Fibroblast of lung (primary cell): ENCODE data around the gene ACAA1. TPM values are rescaled to one million over a fixed set of nuclear protein-coding genes. Genes with fewer than 3 reads are reported as not detected.

Experiments used
- DNase-seq, 2 donors: peaks; one replicate each; pipeline versions ENCODE4 v3.0.0 to v3.0.0-alpha.2; 2010; ENCODE audit warnings: low read depth in 2 of 2
- H2AFZ ChIP-seq: 2 replicates; pipeline ENCODE4 v1.5.1; 2012; ENCODE audit warnings: low read length, control low read depth, inconsistent platforms
- H3K27ac ChIP-seq: 2 replicates; pipeline ENCODE4 v1.5.1; 2011; ENCODE audit warnings: low read length, control low read depth; ENCODE audit not compliant: insufficient read depth
- H3K27me3 ChIP-seq: 2 replicates; pipeline ENCODE4 v1.5.1; 2011; ENCODE audit warnings: mild to moderate bottlenecking, low read length; ENCODE audit not compliant: control insufficient read depth, insufficient read depth
- H3K36me3 ChIP-seq: 2 replicates; pipeline ENCODE4 v1.5.1; 2011; ENCODE audit warnings: low read length; ENCODE audit not compliant: control insufficient read depth, insufficient read depth
- H3K4me1 ChIP-seq: 2 replicates; pipeline ENCODE4 v1.5.1; 2011; ENCODE audit warnings: low read length; ENCODE audit not compliant: control insufficient read depth, insufficient read depth; ENCODE audit errors: extremely low read depth
- H3K4me2 ChIP-seq: 2 replicates; pipeline ENCODE4 v1.5.1; 2011; ENCODE audit warnings: low read length, control low read depth; ENCODE audit not compliant: insufficient read depth; ENCODE audit errors: extremely low read depth
- H3K4me3 ChIP-seq, 4 experiments: fragments of 200-600 bp in 1 of 4; sonication (generic) in 1 of 4; replicated peaks in 1 of 4; 2 replicates each; pipeline ENCODE4 v1.5.1; 2011 to 2016; ENCODE audit warnings: low read length in 4 of 4, low read depth in 3 of 4, mild to moderate bottlenecking in 3 of 4, control low read depth in 2 of 4, inconsistent platforms in 1 of 4, mixed read lengths in 1 of 4; ENCODE audit not compliant: insufficient read depth in 1 of 4; ENCODE audit errors: control extremely low read depth in 1 of 4
- H3K79me2 ChIP-seq: 2 replicates; pipeline ENCODE4 v1.5.1; 2012; ENCODE audit warnings: mild to moderate bottlenecking, low read length, inconsistent platforms; ENCODE audit not compliant: control insufficient read depth, insufficient read depth
- H3K9ac ChIP-seq: 2 replicates; pipeline ENCODE4 v1.5.1; 2011; ENCODE audit warnings: mild to moderate bottlenecking, low read length, control low read depth; ENCODE audit not compliant: insufficient read depth
- H3K9me3 ChIP-seq: 2 replicates; pipeline ENCODE4 v1.5.1; 2012; ENCODE audit warnings: low read depth, low read length; ENCODE audit not compliant: control insufficient read depth, insufficient read depth
- H4K20me1 ChIP-seq: 2 replicates; pipeline ENCODE4 v1.5.1; 2011; ENCODE audit warnings: low read length; ENCODE audit not compliant: control insufficient read depth, insufficient read depth; ENCODE audit errors: extremely low read depth
- EZH2 ChIP-seq: IDR thresholded peaks from 2 replicates; pipeline ENCODE4 v1.5.1; 2012; ENCODE audit warnings: low read length, control low read depth, mild to moderate bottlenecking; ENCODE audit errors: missing control alignments
- polyA plus RNA-seq, 2 donors: library from polyadenylated mRNA; depleted of rRNA in 1 of 2; stranded (reverse) in 1 of 2; unstranded in 1 of 2; fragments of >200 nt; gene quantifications; 2 replicates each; pipeline ENCODE4 v1.2.1, GENCODE V29; 2011 to 2012; ENCODE audit warnings: missing spikeins in 1 of 2
- total RNA-seq: library from RNA; depleted of rRNA; stranded (reverse); fragments of >200 nt; gene quantifications from 2 replicates; pipeline ENCODE4 v1.2.1, GENCODE V29; 2014
- TF ChIP-seq, protein P1 (sequence below), 2 donors: IDR thresholded peaks in 1 of 2; conservative IDR thresholded peaks in 1 of 2; 1 replicate in 1 of 2; 2 replicates in 1 of 2; pipeline ENCODE4 v1.5.1; 2011 to 2012; ENCODE audit warnings: low read length in 2 of 2, control low read depth in 1 of 2, inconsistent platforms in 1 of 2, low read depth in 1 of 2, mild to moderate bottlenecking in 1 of 2

ACAA1 gene
- total and polyA plus RNA-seq, 2 donors (not counting 1 experiment from before 2014, with no cell fraction given) = 40.6 to 41.0 TPM

DNA sequence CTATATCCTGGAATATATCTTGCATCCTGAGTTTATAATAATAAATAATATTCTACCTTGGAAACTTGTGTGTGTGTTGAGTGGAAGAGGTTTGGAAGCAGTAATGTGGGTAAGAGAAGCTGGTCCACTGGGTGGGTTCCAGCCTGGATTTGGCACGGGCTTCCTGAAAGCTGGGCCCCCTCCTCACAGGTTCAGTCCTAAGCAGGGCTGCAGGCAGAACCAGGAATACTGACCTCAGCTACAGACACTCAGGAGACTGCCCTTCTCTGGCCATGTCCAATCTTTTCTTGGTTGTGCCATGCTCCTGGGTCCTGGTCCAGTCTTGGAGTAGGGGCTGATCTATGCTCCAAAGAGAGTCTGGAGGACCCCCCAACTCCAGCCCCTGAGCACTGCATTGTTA is 6.0 kb upstream of the ACAA1 start:
- Histone ChIP-seq H3K9ac (no peak overlapping the region), H3K4me2 (no peak overlapping the region), H4K20me1 (no peaks in the 10 kb centered on the region), H3K79me2 (peaks cover 6% of the 10 kb centered on the region), H3K27ac (no peak overlapping the region), H3K4me1 (peaks cover 8% of the 10 kb centered on the region), H3K36me3 (peaks cover 5% of the 10 kb centered on the region), H3K4me3 (no peak overlapping the region), H3K27me3 (no peaks in the 10 kb centered on the region), H3K9me3 (no peaks in the 10 kb centered on the region), H2AFZ (no peak overlapping the region)
- DNase-seq = no peak
- TF ChIP-seq, protein P1, sequence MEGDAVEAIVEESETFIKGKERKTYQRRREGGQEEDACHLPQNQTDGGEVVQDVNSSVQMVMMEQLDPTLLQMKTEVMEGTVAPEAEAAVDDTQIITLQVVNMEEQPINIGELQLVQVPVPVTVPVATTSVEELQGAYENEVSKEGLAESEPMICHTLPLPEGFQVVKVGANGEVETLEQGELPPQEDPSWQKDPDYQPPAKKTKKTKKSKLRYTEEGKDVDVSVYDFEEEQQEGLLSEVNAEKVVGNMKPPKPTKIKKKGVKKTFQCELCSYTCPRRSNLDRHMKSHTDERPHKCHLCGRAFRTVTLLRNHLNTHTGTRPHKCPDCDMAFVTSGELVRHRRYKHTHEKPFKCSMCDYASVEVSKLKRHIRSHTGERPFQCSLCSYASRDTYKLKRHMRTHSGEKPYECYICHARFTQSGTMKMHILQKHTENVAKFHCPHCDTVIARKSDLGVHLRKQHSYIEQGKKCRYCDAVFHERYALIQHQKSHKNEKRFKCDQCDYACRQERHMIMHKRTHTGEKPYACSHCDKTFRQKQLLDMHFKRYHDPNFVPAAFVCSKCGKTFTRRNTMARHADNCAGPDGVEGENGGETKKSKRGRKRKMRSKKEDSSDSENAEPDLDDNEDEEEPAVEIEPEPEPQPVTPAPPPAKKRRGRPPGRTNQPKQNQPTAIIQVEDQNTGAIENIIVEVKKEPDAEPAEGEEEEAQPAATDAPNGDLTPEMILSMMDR (conservative IDR thresholded peaks at IDR 0.05 in 1 of 2, IDR thresholded peaks at IDR 0.05 in 1 of 2; ENCODE audit: low read depth in 1 of 2, low read length in 2 of 2) = no peak
- TF ChIP-seq EZH2 = no peak

DNA sequence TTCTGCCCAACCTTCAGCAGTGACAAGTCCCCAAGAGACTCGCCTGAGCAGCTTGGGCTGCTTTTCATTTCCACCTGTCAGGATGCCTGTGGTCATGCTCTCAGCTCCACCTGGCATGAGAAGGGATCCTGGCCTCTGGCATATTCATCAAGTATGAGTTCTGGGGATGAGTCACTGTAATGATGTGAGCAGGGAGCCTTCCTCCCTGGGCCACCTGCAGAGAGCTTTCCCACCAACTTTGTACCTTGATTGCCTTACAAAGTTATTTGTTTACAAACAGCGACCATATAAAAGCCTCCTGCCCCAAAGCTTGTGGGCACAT is 5.0 kb upstream of the ACAA1 start:
- no peaks in the 10 kb centered on the region for H4K20me1 ChIP-seq
- H3K9ac ChIP-seq = no peak overlapping the region
- H3K4me3 ChIP-seq = no peak overlapping the region
- H3K27ac ChIP-seq = no peak overlapping the region
- H3K4me2 ChIP-seq = no peak overlapping the region
- H3K79me2 ChIP-seq = peaks cover 6% of the 10 kb centered on the region
- no peaks in the 10 kb centered on the region for H3K27me3 ChIP-seq
- peaks cover 12% of the 10 kb centered on the region for H3K4me1 ChIP-seq
- H3K9me3 ChIP-seq = no peaks in the 10 kb centered on the region
- H3K36me3 ChIP-seq = peaks cover 5% of the 10 kb centered on the region
- no peak for DNase-seq
- no peak overlapping the region for H2AFZ ChIP-seq
- TF ChIP-seq, protein P1 (conservative IDR thresholded peaks at IDR 0.05 in 1 of 2, IDR thresholded peaks at IDR 0.05 in 1 of 2; ENCODE audit: low read depth in 1 of 2, low read length in 2 of 2) = no peak

DNA sequence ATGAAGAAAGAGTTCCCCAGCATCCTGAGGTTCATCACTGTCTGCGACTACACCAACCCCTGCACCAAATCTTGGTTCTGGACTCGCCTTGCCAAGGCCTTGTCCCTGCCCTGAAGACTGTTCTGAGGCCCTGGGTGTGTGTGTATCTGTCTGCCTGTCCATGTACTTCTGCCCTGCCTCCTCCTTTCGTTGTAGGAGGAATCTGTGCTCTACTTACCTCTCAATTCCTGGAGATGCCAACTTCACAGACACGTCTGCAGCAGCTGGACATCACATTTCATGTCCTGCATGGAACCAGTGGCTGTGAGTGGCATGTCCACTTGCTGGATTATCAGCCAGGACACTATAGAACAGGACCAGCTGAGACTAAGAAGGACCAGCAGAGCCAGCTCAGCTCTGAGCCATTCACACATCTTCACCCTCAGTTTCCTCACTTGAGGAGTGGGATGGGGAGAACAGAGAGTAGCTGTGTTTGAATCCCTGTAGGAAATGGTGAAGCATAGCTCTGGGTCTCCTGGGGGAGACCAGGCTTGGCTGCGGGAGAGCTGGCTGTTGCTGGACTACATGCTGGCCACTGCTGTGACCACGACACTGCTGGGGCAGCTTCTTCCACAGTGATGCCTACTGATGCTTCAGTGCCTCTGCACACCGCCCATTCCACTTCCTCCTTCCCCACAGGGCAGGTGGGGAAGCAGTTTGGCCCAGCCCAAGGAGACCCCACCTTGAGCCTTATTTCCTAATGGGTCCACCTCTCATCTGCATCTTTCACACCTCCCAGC is 4.4 kb upstream of the ACAA1 start:
- Histone ChIP-seq H3K27me3 (no peaks in the 10 kb centered on the region), H3K9ac (no peak overlapping the region), H4K20me1 (no peaks in the 10 kb centered on the region), H3K4me3 (no peak overlapping the region), H3K4me1 (peaks cover 12% of the 10 kb centered on the region), H3K27ac (no peak overlapping the region), H2AFZ (no peak overlapping the region), H3K79me2 (peaks cover 11% of the 10 kb centered on the region), H3K36me3 (peaks cover 5% of the 10 kb centered on the region), H3K9me3 (no peaks in the 10 kb centered on the region), H3K4me2 (no peak overlapping the region)
- TF ChIP-seq, protein P1 (conservative IDR thresholded peaks at IDR 0.05 in 1 of 2, IDR thresholded peaks at IDR 0.05 in 1 of 2; ENCODE audit: low read depth in 1 of 2, low read length in 2 of 2) = no peak
- no peak for DNase-seq
